K562 (cell line): ENCODE measurements around the gene RUVBL2. TPM values are rescaled to one million over a fixed set of nuclear protein-coding genes. Genes with fewer than 3 reads are reported as not detected.

Source experiments
- ARID4B ChIP-seq: sonication (generic); formaldehyde crosslinking; IDR thresholded peaks from 2 replicates; pipeline ENCODE4 v1.8.0; 2022; ENCODE audit warnings: mild to moderate bottlenecking, missing genetic modification reagents
- E2F4 ChIP-seq: sonication (generic); formaldehyde crosslinking; IDR thresholded peaks from 2 replicates; pipeline ENCODE4 v1.8.0; 2022; ENCODE audit warnings: mild to moderate bottlenecking, low read depth, missing genetic modification reagents
- MTF1 ChIP-seq: fragments of 250-450 bp; sonication (Bioruptor Pico); IDR thresholded peaks from 2 replicates; pipeline ENCODE4 v1.9.0; 2021; ENCODE audit warnings: moderate library complexity, mild to moderate bottlenecking, inconsistent platforms, borderline replicate concordance
- MXI1 ChIP-seq: IDR thresholded peaks from 2 replicates; pipeline ENCODE4 v1.6.1; 2011; ENCODE audit warnings: low read depth, mild to moderate bottlenecking, improper control_type of control experiment, low read length
- POLR2AphosphoS2 ChIP-seq: IDR thresholded peaks from 2 replicates; pipeline ENCODE4 v1.6.1; 2012; ENCODE audit warnings: low read length, improper control_type of control experiment
- PURB ChIP-seq: sonication (generic); formaldehyde crosslinking; IDR thresholded peaks from 2 replicates; pipeline ENCODE4 v1.9.0; 2021; ENCODE audit warnings: low read depth, mild to moderate bottlenecking, missing genetic modification reagents
- REST ChIP-seq, 2 experiments: fragments of 450-650 bp; formaldehyde crosslinking in 1 of 2; IDR thresholded peaks; 2 replicates each; pipeline versions ENCODE4 v1.4.0 to v1.6.1; 2014 to 2020; ENCODE audit warnings: mild to moderate bottlenecking in 2 of 2, borderline replicate concordance in 1 of 2, low read depth in 1 of 2
- SIN3A ChIP-seq, 2 experiments: fragments of 150-350 bp in 1 of 2; IDR thresholded peaks; 2 replicates each; pipeline ENCODE4 v1.6.1; 2011 to 2016; ENCODE audit warnings: borderline replicate concordance in 2 of 2, low read depth in 2 of 2, low read length in 2 of 2, mild to moderate bottlenecking in 2 of 2, moderate library complexity in 2 of 2; ENCODE audit not compliant: control insufficient read depth in 1 of 2
- SRSF1 ChIP-seq: fragments of 200-400 bp; formaldehyde crosslinking; IDR thresholded peaks from 2 replicates; pipeline ENCODE4 v1.6.1; 2017; ENCODE audit warnings: mild to moderate bottlenecking, low read depth, low read length, moderate library complexity
- TCFL5 ChIP-seq: fragments of 250-450 bp; sonication (Bioruptor Pico); conservative IDR thresholded peaks from 2 replicates; pipeline ENCODE4 v1.6.1; 2021; ENCODE audit warnings: mild to moderate bottlenecking, moderate library complexity, matching md5 sums
- TRIM24 ChIP-seq, 2 experiments: fragments of 450-650 bp; IDR thresholded peaks; 2 replicates each; pipeline ENCODE4 v1.6.1; 2016
- ZNF121 ChIP-seq: sonication (generic); formaldehyde crosslinking; conservative IDR thresholded peaks from 2 replicates; pipeline ENCODE4 v1.8.0; 2022; ENCODE audit warnings: missing genetic modification reagents
- ZNF354B ChIP-seq: fragments of 250-450 bp; sonication (Bioruptor Pico); IDR thresholded peaks from 2 replicates; pipeline ENCODE4 v1.4.0; 2020
- ZNF780A ChIP-seq: fragments of 250-450 bp; sonication (Bioruptor Pico); IDR thresholded peaks from 2 replicates; pipeline ENCODE4 v1.5.0; 2021; ENCODE audit warnings: mild to moderate bottlenecking
- polyA plus RNA-seq, 8 experiments: library from polyadenylated mRNA; depleted of rRNA in 4 of 8; stranded (reverse) in 5 of 8; unstranded in 3 of 8; fragments of >200 nt; fragmentation: Nextera tagmentation in 2 of 8; fragmentation: Illumina TruSeq in 1 of 8; extraction: Ambion mirVana in 2 of 8; extraction: Trizol in 1 of 8; gene quantifications; 2 replicates each; pipeline versions ENCODE4 v1.2.1 to v1.2.3, GENCODE V29; 2011 to 2014; ENCODE audit warnings: inconsistent platforms in 1 of 8, missing spikeins in 1 of 8
- total RNA-seq, 7 experiments: library from RNA; depleted of rRNA in 6 of 7; stranded (reverse); fragments of >200 nt in 6 of 7; fragmentation: Illumina TruSeq in 2 of 7; extraction: Trizol in 2 of 7; gene quantifications; 2 replicates each; pipeline versions ENCODE4 v1.2.1 to v1.2.3, GENCODE V29; 2011 to 2021; ENCODE audit warnings: low replicate concordance in 1 of 7

RUVBL2 gene
- total and polyA plus RNA-seq, 9 of the 15 experiments (the other 6 are each of a cell fraction or from before 2014, with no cell fraction given) = 71.4 to 453 (median 237) TPM

GRCh38 chr19:49014123-49014869 lies 20.6 kb downstream of the RUVBL2 start (continued):
- TF ChIP-seq PURB (CRISPR knock-in tag) (no peak), POLR2AphosphoS2 (no peak), SIN3A (IDR thresholded peaks at IDR 0.05; ENCODE audit: borderline replicate concordance in 2 of 2, control insufficient read depth in 1 of 2, low read depth in 2 of 2, low read length in 2 of 2) (no peak), MTF1 (CRISPR knock-in tag) (no peak), REST (IDR thresholded peaks at IDR 0.05; ENCODE audit: borderline replicate concordance) (no peak), REST (CRISPR knock-in tag; IDR thresholded peaks at IDR 0.05; ENCODE audit: low read depth) (no peak), TRIM24 (IDR thresholded peaks at IDR 0.05) (no peak), TCFL5 (CRISPR knock-in tag) (no peak), ARID4B (no peak), ZNF354B (CRISPR knock-in tag) (no peak), ZNF121 (no peak), SRSF1 (no peak), E2F4 (CRISPR knock-in tag) (no peak), ZNF780A (no peak), MXI1 (no peak)
